Esophagus (tissue), 2 donors: ENCODE measurements around the gene SLC35E1. TPM values are rescaled to one million over a fixed set of nuclear protein-coding genes. Genes with fewer than 3 reads are reported as not detected.
A peak's percentile ranks its signal among the peaks of the same experiment; 100 is the strongest.

Source experiments
- H3K27ac ChIP-seq, 2 donors: one replicate each; pipeline ENCODE4 v1.5.1; 2013; ENCODE audit warnings: low read depth in 2 of 2, mild to moderate bottlenecking in 2 of 2, inconsistent platforms in 1 of 2, low read length in 1 of 2, moderate library complexity in 1 of 2
- H3K27me3 ChIP-seq, 2 donors: one replicate each; pipeline ENCODE4 v1.6.1; 2013; ENCODE audit warnings: low read length in 2 of 2, control low read depth in 1 of 2, mild to moderate bottlenecking in 1 of 2; ENCODE audit not compliant: insufficient read depth in 2 of 2, control insufficient read depth in 1 of 2
- H3K36me3 ChIP-seq, 2 donors: one replicate each; pipeline ENCODE4 v1.6.1; 2013; ENCODE audit warnings: low read length in 1 of 2; ENCODE audit not compliant: control insufficient read depth in 2 of 2, insufficient read depth in 2 of 2
- H3K4me1 ChIP-seq, 2 donors: one replicate each; pipeline ENCODE4 v1.6.1; 2013; ENCODE audit warnings: low read length in 1 of 2; ENCODE audit not compliant: control insufficient read depth in 2 of 2, insufficient read depth in 2 of 2
- H3K4me3 ChIP-seq, 2 donors: one replicate each; pipeline ENCODE4 v1.5.1; 2013; ENCODE audit warnings: low read length in 2 of 2, mild to moderate bottlenecking in 2 of 2, low read depth in 1 of 2, moderate library complexity in 1 of 2
- H3K9me3 ChIP-seq, 2 donors: one replicate each; pipeline ENCODE4 v1.6.1; 2013; ENCODE audit warnings: mild to moderate bottlenecking in 2 of 2, low read depth in 1 of 2, low read length in 1 of 2, moderate library complexity in 1 of 2; ENCODE audit not compliant: control insufficient read depth in 2 of 2, insufficient read depth in 1 of 2
- WGBS, 2 donors: extraction: QIAGEN DNeasy Blood & Tissue Kit; methylation state at CpG; one replicate each; pipeline ENCODE4 v1.1.7; 2013; 5-methylcytosine and 5-hydroxymethylcytosine counted together
- polyA plus RNA-seq, 2 donors: library from polyadenylated mRNA; stranded (reverse); fragments of 200-250 nt; gene quantifications; one replicate each; pipeline ENCODE4 v1.2.3, GENCODE V29; 2013
- donor health status: healthy with polysubstance abuse.
- donor health status: Bipolar disorder and iron deficiency.

Gene SLC35E1
- polyA plus RNA-seq, 2 donors = 15.5 to 20.6 TPM

- Histone ChIP-seq H3K27me3 (no peaks in the 10 kb centered on the region), H3K4me3 (no peak overlapping the region), H3K9me3 (no peaks in the 10 kb centered on the region), H3K4me1 (peaks cover 25 to 48% of the 10 kb centered on the region in 2 donors), H3K27ac (no peak overlapping the region), H3K36me3 (peaks cover 0 to 6% of the 10 kb centered on the region in 2 donors)
- WGBS, 2 donors = 70 to 75% methylated on average over 10 of the region's 10 CpGs
These were observed 19.8 kb upstream of the SLC35E1 start for GRCh38 chr19:16591803-16592556.

- Histone ChIP-seq H3K4me3 (no peak overlapping the region), H3K27ac (no peak overlapping the region), H3K4me1 (peaks cover 23 to 47% of the 10 kb centered on the region in 2 donors), H3K27me3 (no peaks in the 10 kb centered on the region), H3K9me3 (no peaks in the 10 kb centered on the region), H3K36me3 (peaks cover 0 to 2% of the 10 kb centered on the region in 2 donors)
- 86 to 89% methylated on average over 9 of the region's 9 CpGs for WGBS, 2 donors
These were observed 18.9 kb upstream of the SLC35E1 start for GRCh38 chr19:16590876-16591802.

- 54 to 70% methylated on average over 3 of the region's 3 CpGs for WGBS, 2 donors
- Histone ChIP-seq H3K4me1 (peaks cover 19 to 41% of the 10 kb centered on the region in 2 donors), H3K36me3 (peaks cover 0 to 4% of the 10 kb centered on the region in 2 donors), H3K27ac (no peak overlapping the region), H3K9me3 (no peaks in the 10 kb centered on the region), H3K27me3 (no peaks in the 10 kb centered on the region), H3K4me3 (no peak overlapping the region)
These were observed 17.7 kb upstream of the SLC35E1 start for GRCh38 chr19:16589917-16590316.

- no peak overlapping the region for H3K4me3 ChIP-seq
- H3K36me3 ChIP-seq = peaks cover 0 to 4% of the 10 kb centered on the region in 2 donors
- no peaks in the 10 kb centered on the region for H3K27me3 ChIP-seq
- WGBS, 2 donors = 71 to 81% methylated on average over 11 of the region's 11 CpGs
- peaks cover 19 to 36% of the 10 kb centered on the region in 2 donors for H3K4me1 ChIP-seq
- no peaks in the 10 kb centered on the region for H3K9me3 ChIP-seq
- H3K27ac ChIP-seq = peak overlapping the region in 1 of 2 donors; percentile 38
These were observed 16.8 kb upstream of the SLC35E1 start for GRCh38 chr19:16588824-16589577.

- H3K27ac ChIP-seq = peak overlapping the region in 1 of 2 donors; percentile 70
- H3K36me3 ChIP-seq = peaks cover 0 to 2% of the 10 kb centered on the region in 2 donors
- no peak overlapping the region for H3K4me3 ChIP-seq
- WGBS, 2 donors = 24 to 26% methylated on average over 26 of the region's 26 CpGs
- H3K4me1 ChIP-seq = peaks cover 18 to 43% of the 10 kb centered on the region in 2 donors
- H3K27me3 ChIP-seq = no peaks in the 10 kb centered on the region
- H3K9me3 ChIP-seq = no peaks in the 10 kb centered on the region
These were observed 15.9 kb upstream of the SLC35E1 start for GRCh38 chr19:16587833-16588823.

- Histone ChIP-seq H3K4me1 (peaks cover 18 to 43% of the 10 kb centered on the region in 2 donors), H3K27me3 (no peaks in the 10 kb centered on the region), H3K4me3 (no peak overlapping the region), H3K27ac (peak overlapping the region; percentile 40 to 70), H3K9me3 (no peaks in the 10 kb centered on the region), H3K36me3 (peaks cover 0 to 2% of the 10 kb centered on the region in 2 donors)
- 29 to 36% methylated on average over 20 of the region's 20 CpGs for WGBS, 2 donors
These were observed 15.0 kb upstream of the SLC35E1 start for GRCh38 chr19:16586991-16587832.

- no peaks in the 10 kb centered on the region for H3K27me3 ChIP-seq
- 66 to 81% methylated on average over 9 of the region's 9 CpGs for WGBS, 2 donors
- no peak overlapping the region for H3K4me3 ChIP-seq
- no peaks in the 10 kb centered on the region for H3K9me3 ChIP-seq
- H3K36me3 ChIP-seq = peaks cover 0 to 7% of the 10 kb centered on the region in 2 donors
- peaks cover 20 to 45% of the 10 kb centered on the region in 2 donors for H3K4me1 ChIP-seq
- peak overlapping the region in 1 of 2 donors; percentile 63 for H3K27ac ChIP-seq
These were observed 14.3 kb upstream of the SLC35E1 start for GRCh38 chr19:16586477-16586871.
